Mesenchymal stem cell (in vitro differentiated cells and primary cell): ENCODE measurements around the gene TOX3.

ENCODE experiments used
- DNase-seq: peaks from one replicate; pipeline ENCODE4 v3.0.0-alpha.2; 2013
- H2AFZ ChIP-seq: one replicate; pipeline ENCODE4 v1.6.1; 2013; ENCODE audit warnings: low read depth, mild to moderate bottlenecking, control low read depth, inconsistent platforms, low read length, moderate library complexity
- H2AK5ac ChIP-seq: 2 replicates; pipeline ENCODE4 v1.6.1; 2013; ENCODE audit warnings: low read length, moderate library complexity, mild to moderate bottlenecking, inconsistent platforms; ENCODE audit not compliant: severe bottlenecking
- H2BK120ac ChIP-seq: one replicate; pipeline ENCODE4 v1.6.1; 2013; ENCODE audit warnings: low read depth, mild to moderate bottlenecking, inconsistent platforms, low read length, moderate library complexity
- H2BK12ac ChIP-seq, 2 experiments: one replicate each; pipeline ENCODE4 v1.6.1; 2013; ENCODE audit warnings: inconsistent platforms in 2 of 2, low read length in 2 of 2, mild to moderate bottlenecking in 2 of 2, moderate library complexity in 2 of 2, control low read depth in 1 of 2
- H2BK15ac ChIP-seq: one replicate; pipeline ENCODE4 v1.6.1; 2013; ENCODE audit warnings: mild to moderate bottlenecking, low read depth, inconsistent platforms; ENCODE audit not compliant: poor library complexity, severe bottlenecking
- H2BK5ac ChIP-seq: 2 replicates; pipeline ENCODE4 v1.6.1; 2013; ENCODE audit warnings: low read depth, mild to moderate bottlenecking, low read length, control low read depth, inconsistent platforms; ENCODE audit not compliant: poor library complexity, severe bottlenecking
- H3K14ac ChIP-seq, 2 experiments: one replicate each; pipeline ENCODE4 v1.6.1; 2013; ENCODE audit warnings: inconsistent platforms in 2 of 2, low read length in 2 of 2, control low read depth in 1 of 2, mild to moderate bottlenecking in 1 of 2, moderate library complexity in 1 of 2
- H3K18ac ChIP-seq, 2 experiments: one replicate each; pipeline ENCODE4 v1.6.1; 2013; ENCODE audit warnings: inconsistent platforms in 2 of 2, low read length in 2 of 2, control low read depth in 1 of 2, low read depth in 1 of 2, mild to moderate bottlenecking in 1 of 2
- H3K23ac ChIP-seq, 2 experiments: one replicate each; pipeline ENCODE4 v1.6.1; 2013; ENCODE audit warnings: inconsistent platforms in 2 of 2, low read length in 2 of 2, mild to moderate bottlenecking in 2 of 2, moderate library complexity in 2 of 2, control low read depth in 1 of 2
- H3K27ac ChIP-seq: 2 replicates; pipeline ENCODE4 v1.5.1; 2013; ENCODE audit warnings: mild to moderate bottlenecking, moderate library complexity, low read length, control low read depth, inconsistent platforms; ENCODE audit not compliant: poor library complexity, severe bottlenecking
- H3K27me3 ChIP-seq, 2 experiments: 2 replicates each; pipeline versions ENCODE4 v1.6.1 to v1.7.0; 2013; ENCODE audit warnings: low read length in 2 of 2, mild to moderate bottlenecking in 2 of 2, moderate library complexity in 2 of 2, control low read depth in 1 of 2, inconsistent platforms in 1 of 2; ENCODE audit not compliant: control insufficient read depth in 1 of 2, insufficient read depth in 1 of 2
- H3K36me3 ChIP-seq, 2 experiments: 2 replicates each; pipeline versions ENCODE4 v1.6.1 to v1.7.0; 2013; ENCODE audit warnings: low read length in 2 of 2, control low read depth in 1 of 2, inconsistent platforms in 1 of 2, low read depth in 1 of 2, mild to moderate bottlenecking in 1 of 2; ENCODE audit not compliant: insufficient read depth in 2 of 2, control insufficient read depth in 1 of 2
- H3K4ac ChIP-seq, 2 experiments: one replicate each; pipeline ENCODE4 v1.6.1; 2013; ENCODE audit warnings: inconsistent platforms in 2 of 2, low read length in 2 of 2, mild to moderate bottlenecking in 2 of 2, moderate library complexity in 2 of 2, control low read depth in 1 of 2, low read depth in 1 of 2
- H3K4me1 ChIP-seq: 2 replicates; pipeline ENCODE4 v1.6.1; 2013; ENCODE audit warnings: low read depth, low read length, control low read depth; ENCODE audit not compliant: control insufficient read depth, insufficient read depth
- H3K4me2 ChIP-seq: 2 replicates; pipeline ENCODE4 v1.6.1; 2013; ENCODE audit warnings: low read length, mild to moderate bottlenecking, inconsistent platforms; ENCODE audit not compliant: poor library complexity, severe bottlenecking
- H3K4me3 ChIP-seq, 2 experiments: 2 replicates each; pipeline versions ENCODE4 v1.5.1 to v1.7.0; 2013; ENCODE audit warnings: low read length in 2 of 2, mild to moderate bottlenecking in 2 of 2, control low read depth in 1 of 2, low read depth in 1 of 2; ENCODE audit not compliant: insufficient read depth in 1 of 2
- H3K79me1 ChIP-seq: replicated peaks from 2 replicates; pipeline ENCODE4 v1.6.1; 2013; ENCODE audit warnings: mild to moderate bottlenecking, control low read depth, low read length, inconsistent platforms; ENCODE audit not compliant: poor library complexity, severe bottlenecking
- H3K9ac ChIP-seq: 2 replicates; pipeline ENCODE4 v1.7.0; 2013; ENCODE audit warnings: mild to moderate bottlenecking, low read length, moderate library complexity
- H3K9me3 ChIP-seq: 2 replicates; pipeline ENCODE4 v1.7.0; 2013; ENCODE audit warnings: mild to moderate bottlenecking, low read length; ENCODE audit not compliant: control insufficient read depth
- H4K8ac ChIP-seq: one replicate; pipeline ENCODE4 v1.6.1; 2013; ENCODE audit warnings: inconsistent platforms, mild to moderate bottlenecking, low read length, moderate library complexity
- H4K91ac ChIP-seq: one replicate; pipeline ENCODE4 v1.6.1; 2013; ENCODE audit warnings: mild to moderate bottlenecking, low read length, inconsistent platforms
- WGBS: methylation state at CpG from one replicate; pipeline ENCODE4 v1.1.7; 2013; ENCODE audit warnings: mixed read lengths; 5-methylcytosine and 5-hydroxymethylcytosine counted together

TOX3 gene

DNA sequence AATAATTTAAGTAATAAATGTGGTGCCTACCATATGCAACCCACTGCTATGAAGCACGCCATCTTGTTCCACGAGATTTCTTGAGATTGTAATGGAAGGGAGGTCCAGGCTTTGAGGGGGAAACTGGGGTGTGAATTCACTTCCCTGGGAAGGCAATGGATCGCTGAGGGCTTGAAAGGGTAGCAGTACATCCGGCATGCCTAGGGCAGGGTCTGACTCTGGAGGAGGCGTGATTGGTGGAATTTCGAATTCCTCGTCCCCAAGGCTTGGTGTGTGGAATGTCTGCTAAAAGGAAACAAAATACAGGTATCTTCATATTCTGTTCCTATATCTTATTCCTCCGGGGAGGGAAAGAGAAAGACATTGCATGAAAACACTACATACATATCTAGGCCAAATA, 83.0 kb downstream of the TOX3 start:
- Histone ChIP-seq H3K4me3 (no peak overlapping the region), H2AK5ac (no peak overlapping the region), H2AFZ (no peak overlapping the region), H2BK120ac (no peak overlapping the region), H3K79me1 (no peaks in the 10 kb centered on the region), H3K4me2 (no peak overlapping the region), H3K14ac (no peak overlapping the region), H4K91ac (no peak overlapping the region), H3K9me3 (no peaks in the 10 kb centered on the region), H3K18ac (no peak overlapping the region), H3K27me3 (no peaks in the 10 kb centered on the region), H3K4ac (no peak overlapping the region), H2BK12ac (no peak overlapping the region), H2BK5ac (no peak overlapping the region), H3K36me3 (no peaks in the 10 kb centered on the region), H3K9ac (no peak overlapping the region), H4K8ac (no peak overlapping the region), H2BK15ac (no peak overlapping the region), H3K27ac (no peak overlapping the region), H3K4me1 (no peaks in the 10 kb centered on the region), H3K23ac (no peak overlapping the region)
- DNase-seq = no peak
- 69% methylated on average over 4 of the region's 8 CpGs for WGBS

DNA sequence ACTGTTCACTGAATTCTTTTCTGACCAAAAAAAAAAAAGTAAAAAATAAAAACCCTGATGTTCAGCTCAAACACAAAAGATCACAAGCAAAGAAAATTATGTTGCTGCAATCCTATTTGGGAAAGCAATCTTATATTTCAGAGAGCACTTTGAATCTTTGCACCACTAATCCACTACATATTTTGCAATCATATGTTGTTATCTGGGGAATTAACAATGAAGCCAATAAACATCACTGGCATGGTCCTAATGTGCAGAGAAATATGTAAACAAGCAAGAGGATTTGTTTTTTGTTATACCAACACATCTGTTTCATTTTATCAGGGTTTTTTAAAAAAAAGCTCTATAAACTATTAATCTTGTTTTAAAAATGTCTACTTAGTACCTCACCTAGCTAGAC, 84.1 kb downstream of the TOX3 start:
- H2BK120ac ChIP-seq = no peak overlapping the region
- no peak overlapping the region for H3K18ac ChIP-seq
- no peak overlapping the region for H3K4me3 ChIP-seq
- H2BK15ac ChIP-seq = no peak overlapping the region
- no peak overlapping the region for H2BK5ac ChIP-seq
- H3K27ac ChIP-seq = no peak overlapping the region
- no peak for DNase-seq
- H3K27me3 ChIP-seq = no peaks in the 10 kb centered on the region
- H3K4me1 ChIP-seq = no peaks in the 10 kb centered on the region
- no peak overlapping the region for H4K91ac ChIP-seq
- H2AFZ ChIP-seq = no peak overlapping the region
- no peak overlapping the region for H4K8ac ChIP-seq
- no peak overlapping the region for H2AK5ac ChIP-seq
- no peak overlapping the region for H3K4me2 ChIP-seq
- no peaks in the 10 kb centered on the region for H3K79me1 ChIP-seq
- H2BK12ac ChIP-seq = no peak overlapping the region
- no peak overlapping the region for H3K23ac ChIP-seq
- H3K9me3 ChIP-seq = no peaks in the 10 kb centered on the region
- no peaks in the 10 kb centered on the region for H3K36me3 ChIP-seq
- H3K14ac ChIP-seq = no peak overlapping the region
- no peak overlapping the region for H3K4ac ChIP-seq
- no peak overlapping the region for H3K9ac ChIP-seq

DNA sequence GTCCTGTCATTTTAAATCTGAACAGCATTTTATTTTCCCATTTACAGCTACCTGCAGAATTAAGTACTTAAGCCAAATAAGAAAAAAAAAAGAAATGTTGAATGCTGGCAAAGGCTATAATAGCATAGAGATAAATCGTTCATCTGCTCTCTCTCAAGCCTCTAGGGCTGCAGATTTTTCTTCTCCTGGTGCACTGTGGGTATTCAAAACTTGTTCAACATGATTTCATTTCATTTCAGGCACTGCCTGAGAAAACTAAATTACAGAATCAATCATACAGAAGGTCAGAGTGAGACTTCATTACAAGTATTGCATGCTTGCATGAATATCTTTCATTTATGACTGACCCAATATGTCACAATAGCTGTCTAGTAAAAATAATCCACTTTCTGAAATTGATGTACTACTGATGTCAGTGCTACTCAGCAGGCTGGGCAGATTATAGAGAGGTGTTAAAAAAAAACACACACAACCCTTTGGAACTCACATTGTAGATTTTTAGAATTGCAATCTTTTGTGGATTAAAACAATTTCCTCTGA, 86.2 kb downstream of the TOX3 start:
- Histone ChIP-seq H2AFZ (no peak overlapping the region), H2AK5ac (no peak overlapping the region), H3K23ac (no peak overlapping the region), H2BK120ac (no peak overlapping the region), H2BK12ac (no peak overlapping the region), H3K4me1 (no peaks in the 10 kb centered on the region), H3K9me3 (no peaks in the 10 kb centered on the region), H2BK5ac (no peak overlapping the region), H4K91ac (no peak overlapping the region), H3K36me3 (no peaks in the 10 kb centered on the region), H3K79me1 (no peaks in the 10 kb centered on the region), H3K14ac (no peak overlapping the region), H2BK15ac (no peak overlapping the region), H3K9ac (no peak overlapping the region), H3K27ac (no peak overlapping the region), H4K8ac (no peak overlapping the region), H3K4ac (no peak overlapping the region), H3K27me3 (no peaks in the 10 kb centered on the region), H3K4me3 (no peak overlapping the region), H3K4me2 (no peak overlapping the region), H3K18ac (no peak overlapping the region)
- WGBS = 73% methylated on average over 1 of the region's 1 CpG
- no peak for DNase-seq

DNA sequence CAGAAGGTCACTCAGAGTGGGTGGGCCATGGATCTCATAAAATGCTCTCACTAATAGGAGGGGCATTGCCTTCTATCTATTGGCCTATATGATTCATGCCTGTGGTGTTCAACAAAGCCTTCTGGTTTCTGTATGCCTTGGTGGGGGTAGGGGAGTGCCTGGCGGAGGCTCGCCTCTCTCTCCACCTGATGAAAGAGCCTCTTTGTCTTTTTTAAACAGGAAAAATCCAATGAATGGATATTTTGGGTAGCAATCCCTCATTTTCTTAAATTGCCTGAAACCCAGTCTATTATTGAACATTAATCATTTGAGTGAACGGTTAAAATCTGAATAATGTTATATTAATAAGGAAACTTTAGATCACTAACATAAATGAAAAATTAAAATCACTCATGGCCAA, 90.6 kb downstream of the TOX3 start:
- H3K4me3 ChIP-seq = no peak overlapping the region
- no peak overlapping the region for H3K4ac ChIP-seq
- WGBS = no CpG with 5 or more reads among the region's 3 CpGs
- H2BK12ac ChIP-seq = no peak overlapping the region
- no peak overlapping the region for H3K23ac ChIP-seq
- H3K9ac ChIP-seq = no peak overlapping the region
- no peak overlapping the region for H3K4me2 ChIP-seq
- no peak overlapping the region for H2BK15ac ChIP-seq
- H3K27me3 ChIP-seq = no peaks in the 10 kb centered on the region
- H3K27ac ChIP-seq = no peak overlapping the region
- no peak overlapping the region for H2BK120ac ChIP-seq
- H2BK5ac ChIP-seq = no peak overlapping the region
- no peaks in the 10 kb centered on the region for H3K79me1 ChIP-seq
- no peak overlapping the region for H2AK5ac ChIP-seq
- no peak overlapping the region for H3K14ac ChIP-seq
- H3K9me3 ChIP-seq = no peaks in the 10 kb centered on the region
- no peak overlapping the region for H4K91ac ChIP-seq
- H2AFZ ChIP-seq = no peak overlapping the region
- no peak overlapping the region for H4K8ac ChIP-seq
- H3K4me1 ChIP-seq = no peaks in the 10 kb centered on the region
- H3K18ac ChIP-seq = no peak overlapping the region
- DNase-seq = no peak
- no peaks in the 10 kb centered on the region for H3K36me3 ChIP-seq
